Mucosa of stomach (tissue), 1 donor: ENCODE data around the gene IRF7.
"Not testable (repeated sequence)": the region's sequence is repeated elsewhere in the genome, so short reads cannot be mapped to it uniquely, and the experiment has no call there.

Source experiments
- H3K27me3 ChIP-seq: one replicate; pipeline ENCODE4 v1.7.0; 2013; ENCODE audit warnings: mild to moderate bottlenecking, low read length; ENCODE audit not compliant: control insufficient read depth, insufficient read depth
- H3K36me3 ChIP-seq: one replicate; pipeline ENCODE4 v1.7.0; 2013; ENCODE audit warnings: low read length; ENCODE audit not compliant: control insufficient read depth, insufficient read depth
- H3K4me1 ChIP-seq: one replicate; pipeline ENCODE4 v1.7.0; 2013; ENCODE audit warnings: mild to moderate bottlenecking, low read length; ENCODE audit not compliant: control insufficient read depth, insufficient read depth
- H3K4me3 ChIP-seq: one replicate; pipeline ENCODE4 v1.7.0; 2013; ENCODE audit warnings: low read length
- H3K9ac ChIP-seq: one replicate; pipeline ENCODE4 v1.7.0; 2013; ENCODE audit warnings: mild to moderate bottlenecking, low read length, moderate library complexity
- H3K9me3 ChIP-seq: one replicate; pipeline ENCODE4 v1.7.0; 2013; ENCODE audit warnings: mild to moderate bottlenecking, low read length, moderate library complexity; ENCODE audit not compliant: control insufficient read depth
- donor health status: Pancreatic carcinoma.

Gene IRF7

DNA sequence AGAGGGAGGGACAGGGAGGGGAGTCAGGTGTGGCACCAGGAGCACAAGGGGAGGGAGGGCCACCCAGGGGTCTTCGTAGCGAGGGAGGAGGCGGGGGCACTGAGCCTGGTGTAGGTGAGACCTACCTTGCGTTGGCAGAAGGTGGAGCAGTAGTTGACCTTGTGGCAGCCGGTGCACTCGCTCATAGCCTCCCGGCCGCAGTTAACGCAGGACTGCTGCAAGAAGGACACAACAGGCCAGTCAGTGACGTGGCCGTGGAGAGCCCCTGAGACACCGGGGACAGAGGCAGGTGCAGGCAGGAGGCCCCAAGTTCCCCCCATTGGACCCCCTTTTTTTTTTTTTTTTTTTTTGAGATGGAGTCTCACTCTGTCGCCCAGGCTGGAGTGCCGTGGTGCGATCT, 38.1 kb upstream of the IRF7 start:
- H3K4me1 ChIP-seq, result peaks cover 16% of the 10 kb centered on the region
- no peaks in the 10 kb centered on the region for H3K9me3 ChIP-seq
- no peak overlapping the region for H3K9ac ChIP-seq
- H3K4me3 ChIP-seq, result no peak overlapping the region
- H3K27me3 ChIP-seq, result no peaks in the 10 kb centered on the region
- H3K36me3 ChIP-seq, result peaks cover 4% of the 10 kb centered on the region

DNA sequence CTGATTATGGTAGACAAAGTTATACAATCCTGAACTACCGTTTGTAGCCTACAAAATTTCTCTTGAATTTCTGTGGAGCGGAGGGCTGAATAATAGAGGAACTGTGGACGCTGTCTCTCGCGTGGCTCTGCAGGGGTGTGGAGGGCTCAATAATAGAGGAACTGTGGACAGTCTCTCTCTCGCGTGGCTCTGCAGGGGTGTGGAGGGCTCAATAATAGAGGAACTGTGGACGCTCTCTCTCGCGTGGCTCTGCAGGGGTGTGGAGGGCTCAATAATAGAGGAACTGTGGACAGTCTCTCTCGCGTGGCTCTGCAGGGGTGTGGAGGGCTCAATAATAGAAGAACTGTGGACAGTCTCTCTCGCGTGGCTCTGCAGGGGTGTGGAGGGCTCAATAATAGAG, 37.4 kb upstream of the IRF7 start:
- not testable (repeated sequence) for H3K4me3 ChIP-seq, H3K9me3 ChIP-seq, H3K9ac ChIP-seq, H3K36me3 ChIP-seq, H3K27me3 ChIP-seq
- H3K4me1 ChIP-seq, result peaks cover 11% of the 10 kb centered on the region

DNA sequence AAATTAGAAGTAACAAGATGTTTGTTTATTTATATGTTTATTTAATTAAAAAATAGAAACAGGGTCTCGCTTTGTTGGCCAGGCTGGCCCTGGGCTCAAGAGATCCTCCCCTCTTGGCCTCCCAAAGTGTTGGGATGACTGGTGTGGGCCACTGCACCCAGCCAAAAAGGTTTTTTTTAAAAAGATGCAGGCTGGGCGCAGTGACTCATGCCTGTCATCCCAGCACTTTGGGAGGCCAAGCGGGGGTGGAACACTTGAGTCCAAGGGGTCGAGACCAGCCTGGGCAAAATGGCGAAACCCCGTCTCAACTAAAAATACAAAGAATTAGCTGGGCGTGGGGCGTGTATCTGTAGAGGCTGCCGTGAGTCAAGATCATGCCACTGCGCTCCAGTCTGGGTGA, 34.7 kb upstream of the IRF7 start:
- H3K9me3 ChIP-seq, result no peaks in the 10 kb centered on the region
- H3K4me3 ChIP-seq, result no peak overlapping the region
- H3K9ac ChIP-seq, result no peak overlapping the region
- H3K36me3 ChIP-seq, result peaks cover 4% of the 10 kb centered on the region
- no peaks in the 10 kb centered on the region for H3K27me3 ChIP-seq
- peaks cover 11% of the 10 kb centered on the region for H3K4me1 ChIP-seq

DNA sequence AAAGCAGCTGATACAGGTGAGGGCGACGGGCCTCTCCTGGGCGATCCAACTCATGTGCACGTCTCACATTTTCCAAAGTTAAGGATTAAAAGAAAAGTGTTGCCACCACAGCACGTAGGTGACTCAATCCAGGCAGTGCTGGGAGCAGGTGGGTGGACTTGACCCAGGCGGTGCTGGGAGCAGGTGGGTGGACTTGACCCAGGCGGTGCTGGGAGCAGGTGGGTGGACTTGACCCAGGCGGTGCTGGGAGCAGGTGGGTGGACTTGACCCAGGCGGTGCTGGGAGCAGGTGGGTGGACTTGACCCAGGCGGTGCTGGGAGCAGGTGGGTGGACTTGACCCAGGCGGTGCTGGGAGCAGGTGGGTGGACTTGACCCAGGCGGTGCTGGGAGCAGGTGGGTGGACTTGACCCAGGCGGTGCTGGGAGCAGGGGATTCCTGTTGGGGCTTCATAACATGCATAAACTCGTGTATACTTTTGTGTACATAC, 32.0 kb upstream of the IRF7 start:
- not testable (repeated sequence) for H3K4me1 ChIP-seq, H3K9me3 ChIP-seq, H3K36me3 ChIP-seq, H3K27me3 ChIP-seq, H3K9ac ChIP-seq, H3K4me3 ChIP-seq

DNA sequence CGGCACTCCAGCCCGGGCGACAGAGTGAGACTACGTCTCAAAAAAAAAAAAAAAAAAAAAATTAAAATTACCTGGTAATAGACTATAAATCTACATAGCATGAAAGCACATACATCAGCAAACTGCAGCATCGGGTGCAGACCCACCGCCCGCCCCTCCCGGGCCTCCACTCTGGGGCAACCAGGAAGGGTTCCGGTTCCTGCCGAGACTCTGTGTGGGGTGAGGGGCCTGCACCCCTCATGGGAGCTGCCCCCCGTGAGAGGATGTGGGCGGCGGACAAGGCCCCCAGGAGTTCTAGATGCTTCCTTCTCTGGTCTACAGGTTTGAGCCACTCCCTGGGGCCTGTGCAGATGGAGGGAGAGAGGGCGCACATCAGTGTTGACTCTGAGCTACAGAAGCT, 30.5 kb upstream of the IRF7 start:
- H3K27me3 ChIP-seq, result no peaks in the 10 kb centered on the region
- H3K4me3 ChIP-seq, result no peak overlapping the region
- H3K36me3 ChIP-seq, result no peaks in the 10 kb centered on the region
- H3K9me3 ChIP-seq, result no peaks in the 10 kb centered on the region
- H3K9ac ChIP-seq, result no peak overlapping the region
- H3K4me1 ChIP-seq, result peaks cover 3% of the 10 kb centered on the region

DNA sequence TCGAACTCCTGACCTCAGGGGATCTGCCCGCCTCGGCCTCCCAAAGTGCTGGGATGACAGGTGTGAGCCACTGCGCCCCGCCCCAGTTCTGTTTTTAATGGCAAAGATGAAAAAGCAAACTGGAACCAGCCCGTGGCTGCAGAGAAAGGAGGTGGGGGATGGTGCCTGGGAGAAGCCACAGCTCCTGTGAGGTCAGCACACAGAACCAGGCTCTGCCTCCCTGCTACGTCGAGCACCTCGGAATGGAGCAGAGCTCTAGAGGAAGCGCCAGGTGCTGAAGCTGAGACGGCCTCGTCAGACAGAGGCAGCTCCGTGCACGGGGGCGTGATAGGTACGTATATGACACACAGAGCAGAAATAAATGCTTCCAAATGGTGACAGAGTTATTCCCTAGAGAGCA, 29.8 kb upstream of the IRF7 start:
- H3K9me3 ChIP-seq, result no peaks in the 10 kb centered on the region
- peaks cover 3% of the 10 kb centered on the region for H3K4me1 ChIP-seq
- H3K27me3 ChIP-seq, result no peaks in the 10 kb centered on the region
- H3K9ac ChIP-seq, result no peak overlapping the region
- no peaks in the 10 kb centered on the region for H3K36me3 ChIP-seq
- H3K4me3 ChIP-seq, result no peak overlapping the region

DNA sequence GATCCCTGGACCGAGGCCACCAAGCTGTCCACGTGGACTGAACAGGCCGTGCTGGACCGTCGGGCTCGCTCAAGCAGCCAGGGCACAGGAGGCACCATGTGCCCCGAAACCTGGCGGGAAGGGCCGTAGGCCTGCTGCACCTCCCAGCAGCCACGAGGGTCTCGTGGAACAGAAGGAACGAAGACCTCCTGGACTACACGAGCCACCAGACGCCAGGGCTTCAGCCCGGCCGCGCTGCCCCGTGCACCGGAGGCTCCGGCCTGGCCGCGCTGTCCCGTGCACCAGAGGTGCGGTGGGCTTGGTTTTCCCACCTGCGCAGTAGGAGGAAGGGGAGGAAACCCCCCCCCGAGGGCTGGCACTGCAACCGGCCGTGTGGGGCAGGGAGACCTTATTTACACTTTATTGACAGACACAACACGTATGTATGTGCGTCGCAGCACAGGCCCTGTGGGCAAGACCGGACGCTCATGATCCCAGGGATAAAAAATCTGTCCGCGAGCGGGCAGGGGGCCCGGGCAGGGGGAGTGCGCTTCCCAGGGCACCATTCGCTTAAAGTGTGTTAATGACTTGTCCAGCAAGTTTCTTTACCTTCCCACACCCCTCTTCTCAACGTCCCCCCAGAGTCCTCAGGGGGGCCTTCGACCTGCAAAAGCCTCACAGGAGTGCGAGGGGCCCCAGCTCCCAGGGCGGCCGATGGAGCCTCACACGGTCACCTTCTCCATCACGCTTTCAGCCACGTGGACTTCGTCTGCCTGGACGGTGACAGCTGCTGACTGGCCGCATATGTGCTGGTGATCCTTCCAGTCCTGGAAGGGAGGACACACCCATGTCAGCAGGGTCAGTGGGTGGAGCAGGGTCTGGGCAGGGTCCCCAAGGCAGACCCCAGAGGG, 28.3 kb upstream of the IRF7 start:
- H3K4me3 ChIP-seq, result no peak overlapping the region
- peaks cover 3% of the 10 kb centered on the region for H3K4me1 ChIP-seq
- no peak overlapping the region for H3K9ac ChIP-seq
- no peaks in the 10 kb centered on the region for H3K9me3 ChIP-seq
- peaks cover 2% of the 10 kb centered on the region for H3K27me3 ChIP-seq
- H3K36me3 ChIP-seq, result no peaks in the 10 kb centered on the region

DNA sequence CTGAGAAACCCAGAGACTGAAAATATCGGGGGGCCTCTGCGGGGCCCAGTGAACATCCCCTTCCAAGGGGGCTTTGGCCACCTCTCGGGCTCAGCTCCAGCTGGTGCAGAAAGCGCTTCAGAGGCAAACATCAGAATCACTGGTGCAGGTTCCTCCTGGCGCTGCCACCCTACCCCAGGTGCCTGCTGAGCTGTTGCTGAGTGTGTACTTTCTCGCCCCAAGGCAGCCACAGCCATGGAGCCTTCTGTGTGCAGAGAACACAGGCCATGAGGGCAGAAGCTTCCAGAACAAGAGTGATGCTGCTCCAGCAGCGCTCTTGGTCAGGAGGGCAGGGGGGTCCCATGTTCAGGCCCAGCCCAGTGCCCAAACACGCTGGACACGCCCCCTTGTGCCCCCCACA, 27.6 kb upstream of the IRF7 start:
- Histone ChIP-seq H3K4me1 (peaks cover 3% of the 10 kb centered on the region), H3K4me3 (no peak overlapping the region), H3K27me3 (peaks cover 9% of the 10 kb centered on the region), H3K9me3 (no peaks in the 10 kb centered on the region), H3K9ac (no peak overlapping the region), H3K36me3 (no peaks in the 10 kb centered on the region)

DNA sequence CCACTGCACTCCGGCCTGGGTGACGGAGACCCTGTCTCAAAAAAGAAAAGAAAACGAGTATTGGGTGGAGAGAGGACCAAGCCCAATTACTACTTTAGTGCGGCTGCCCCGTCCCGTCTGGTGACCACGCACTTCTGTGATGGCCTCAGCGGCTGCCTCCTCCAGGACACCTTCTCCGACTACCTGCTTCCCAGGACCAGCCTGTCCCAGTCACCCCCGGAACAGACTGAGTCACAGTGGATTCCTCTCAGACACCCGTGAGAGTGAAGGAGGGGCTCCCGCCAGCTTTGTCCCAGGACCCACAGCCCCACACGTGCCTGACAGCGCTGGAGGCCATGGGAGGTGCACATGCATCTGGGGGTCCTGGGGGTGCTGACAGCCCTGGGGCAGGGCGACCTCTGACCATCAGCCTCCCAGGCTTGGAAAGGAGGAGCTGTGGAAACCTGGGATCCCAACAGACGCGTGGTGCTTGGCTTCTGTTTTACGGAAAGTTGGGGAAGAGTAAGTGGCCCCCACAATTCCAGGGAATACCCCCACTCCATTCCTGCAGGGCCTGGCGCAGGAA, 26.1 kb upstream of the IRF7 start:
- H3K4me1 ChIP-seq, result peaks cover 9% of the 10 kb centered on the region
- no peak overlapping the region for H3K9ac ChIP-seq
- H3K4me3 ChIP-seq, result no peak overlapping the region
- no peaks in the 10 kb centered on the region for H3K9me3 ChIP-seq
- H3K36me3 ChIP-seq, result no peaks in the 10 kb centered on the region
- peaks cover 24% of the 10 kb centered on the region for H3K27me3 ChIP-seq

DNA sequence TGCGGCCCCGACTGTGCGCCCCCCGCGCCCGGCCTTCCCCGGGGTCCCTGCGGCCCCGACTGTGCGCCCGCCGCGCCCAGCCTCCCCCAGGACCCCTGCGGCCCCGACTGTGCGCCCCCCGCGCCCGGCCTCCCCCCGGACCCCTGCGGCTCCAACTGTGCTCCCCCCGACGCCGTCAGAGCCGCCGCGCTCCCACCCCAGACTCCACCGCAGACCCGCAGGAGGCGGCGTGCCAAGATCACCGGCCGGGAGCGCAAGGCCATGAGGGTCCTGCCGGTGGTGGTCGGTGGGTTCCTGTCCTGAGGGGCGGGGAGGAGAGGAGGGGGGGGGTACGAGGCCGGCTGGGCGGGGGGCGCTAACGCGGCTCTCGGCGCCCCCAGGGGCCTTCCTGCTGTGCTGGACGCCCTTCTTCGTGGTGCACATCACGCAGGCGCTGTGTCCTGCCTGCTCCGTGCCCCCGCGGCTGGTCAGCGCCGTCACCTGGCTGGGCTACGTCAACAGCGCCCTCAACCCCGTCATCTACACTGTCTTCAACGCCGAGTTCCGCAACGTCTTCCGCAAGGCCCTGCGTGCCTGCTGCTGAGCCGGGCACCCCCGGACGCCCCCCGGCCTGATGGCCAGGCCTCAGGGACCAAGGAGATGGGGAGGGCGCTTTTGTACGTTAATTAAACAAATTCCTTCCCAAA, 24.4 kb upstream of the IRF7 start:
- no peak overlapping the region for H3K4me3 ChIP-seq
- H3K27me3 ChIP-seq, result peaks cover 26% of the 10 kb centered on the region
- peaks cover 9% of the 10 kb centered on the region for H3K4me1 ChIP-seq
- no peaks in the 10 kb centered on the region for H3K9me3 ChIP-seq
- H3K9ac ChIP-seq, result no peak overlapping the region
- no peaks in the 10 kb centered on the region for H3K36me3 ChIP-seq

DNA sequence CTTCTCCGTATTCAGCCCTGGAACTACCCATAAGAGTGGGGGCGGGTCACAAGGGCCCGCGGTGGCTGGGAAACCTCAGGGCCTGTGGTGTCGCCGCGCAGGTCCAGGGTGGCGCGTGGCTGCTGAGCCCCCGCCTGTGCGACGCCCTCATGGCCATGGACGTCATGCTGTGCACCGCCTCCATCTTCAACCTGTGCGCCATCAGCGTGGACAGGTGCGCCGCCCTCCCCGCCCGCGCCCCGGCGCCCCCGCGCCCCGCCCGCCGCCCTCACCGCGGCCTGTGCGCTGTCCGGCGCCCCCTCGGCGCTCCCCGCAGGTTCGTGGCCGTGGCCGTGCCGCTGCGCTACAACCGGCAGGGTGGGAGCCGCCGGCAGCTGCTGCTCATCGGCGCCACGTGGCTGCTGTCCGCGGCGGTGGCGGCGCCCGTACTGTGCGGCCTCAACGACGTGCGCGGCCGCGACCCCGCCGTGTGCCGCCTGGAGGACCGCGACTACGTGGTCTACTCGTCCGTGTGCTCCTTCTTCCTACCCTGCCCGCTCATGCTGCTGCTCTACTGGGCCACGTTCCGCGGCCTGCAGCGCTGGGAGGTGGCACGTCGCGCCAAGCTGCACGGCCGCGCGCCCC, 23.7 kb upstream of the IRF7 start:
- Histone ChIP-seq H3K4me3 (no peak overlapping the region), H3K27me3 (peaks cover 26% of the 10 kb centered on the region), H3K9ac (no peak overlapping the region), H3K9me3 (no peaks in the 10 kb centered on the region), H3K4me1 (peaks cover 8% of the 10 kb centered on the region), H3K36me3 (no peaks in the 10 kb centered on the region)
